Measurements from ENCODE around the gene D2HGDH. TPM values are rescaled to one million over a fixed set of nuclear protein-coding genes. Genes with fewer than 3 reads are reported as not detected.

The D2HGDH gene
- total and polyA plus RNA-seq, 2 of the 13 experiments (the other 11 are each of a cell fraction or from before 2014, with no cell fraction given), result 19.2 to 20.3 TPM

DNA sequence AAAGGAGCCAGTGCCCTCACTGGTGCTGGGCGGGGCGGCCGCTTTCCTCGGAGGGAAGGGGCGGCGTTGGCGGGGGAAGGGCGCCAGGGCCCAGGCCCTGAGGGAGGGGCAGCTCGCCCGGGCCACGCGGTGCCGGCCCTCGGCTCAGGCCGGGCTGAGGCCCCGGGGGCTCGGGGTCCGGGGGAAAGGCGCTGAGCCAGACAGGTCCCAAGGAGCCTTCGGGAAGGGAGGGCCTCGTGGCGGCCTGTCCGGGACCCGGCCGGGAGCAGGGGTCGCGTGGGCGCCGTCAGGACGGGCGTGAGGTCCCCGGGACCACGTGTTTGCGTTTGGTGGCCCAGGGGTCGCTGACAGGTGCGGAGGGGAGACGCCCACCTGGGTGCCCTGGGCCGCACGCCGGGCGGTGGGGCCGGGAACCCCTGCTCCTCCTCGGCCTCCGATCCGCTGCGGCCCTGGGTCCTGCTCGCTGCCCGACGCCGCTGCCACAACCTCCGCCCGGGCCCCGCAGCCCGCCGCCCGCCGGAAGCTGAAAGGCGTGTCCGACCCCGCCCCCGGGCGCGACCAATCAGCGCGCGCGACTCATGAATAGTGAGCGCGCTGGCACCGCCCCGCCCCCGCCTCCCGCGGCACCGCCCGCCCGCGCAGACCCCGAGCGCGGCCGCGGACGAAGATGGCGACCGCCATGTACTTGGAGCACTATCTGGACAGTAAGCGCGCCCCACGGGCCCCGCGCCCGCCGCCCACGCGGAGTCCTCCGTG, 32.9 kb upstream of the D2HGDH start, which contains the start of gene ING5 (continued):
- no peak for TF ChIP-seq SP1 (IDR thresholded peaks at IDR 0.05)
- peak; percentile 90 for TF ChIP-seq SP1 (CRISPR knock-in tag; IDR thresholded peaks at IDR 0.05)
- peak; percentile 91; the same call in 1 of the 2 replicates for TF ChIP-seq ZBTB34 (CRISPR knock-in tag; IDR thresholded peaks at IDR 0.05)
- peak; percentile 48 for TF ChIP-seq PRDM15 (CRISPR knock-in tag; IDR thresholded peaks at IDR 0.05)
- peak; percentile 81; the same call in 1 of the 2 replicates for TF ChIP-seq ZNF205 (CRISPR knock-in tag; IDR thresholded peaks at IDR 0.05)
- no peak for TF ChIP-seq LCORL (IDR thresholded peaks at IDR 0.05)
- peak; percentile 19; the same call in 1 of the 2 replicates for TF ChIP-seq LCORL (CRISPR knock-in tag; IDR thresholded peaks at IDR 0.05)
- TF ChIP-seq, protein P1, sequence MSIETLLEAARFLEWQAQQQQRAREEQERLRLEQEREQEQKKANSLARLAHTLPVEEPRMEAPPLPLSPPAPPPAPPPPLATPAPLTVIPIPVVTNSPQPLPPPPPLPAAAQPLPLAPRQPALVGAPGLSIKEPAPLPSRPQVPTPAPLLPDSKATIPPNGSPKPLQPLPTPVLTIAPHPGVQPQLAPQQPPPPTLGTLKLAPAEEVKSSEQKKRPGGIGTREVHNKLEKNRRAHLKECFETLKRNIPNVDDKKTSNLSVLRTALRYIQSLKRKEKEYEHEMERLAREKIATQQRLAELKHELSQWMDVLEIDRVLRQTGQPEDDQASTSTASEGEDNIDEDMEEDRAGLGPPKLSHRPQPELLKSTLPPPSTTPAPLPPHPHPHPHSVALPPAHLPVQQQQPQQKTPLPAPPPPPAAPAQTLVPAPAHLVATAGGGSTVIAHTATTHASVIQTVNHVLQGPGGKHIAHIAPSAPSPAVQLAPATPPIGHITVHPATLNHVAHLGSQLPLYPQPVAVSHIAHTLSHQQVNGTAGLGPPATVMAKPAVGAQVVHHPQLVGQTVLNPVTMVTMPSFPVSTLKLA (IDR thresholded peaks at IDR 0.05), result no peak; the same call in none of the 2 replicates
- no peak for TF ChIP-seq ZNF362 (CRISPR knock-in tag; IDR thresholded peaks at IDR 0.05; ENCODE audit: borderline replicate concordance)
- TF ChIP-seq SNAPC2 (CRISPR knock-in tag; IDR thresholded peaks at IDR 0.05), result peak; percentile 86; the same call in 1 of the 2 replicates
- TF ChIP-seq ARID4A (CRISPR knock-in tag; IDR thresholded peaks at IDR 0.05; ENCODE audit: borderline replicate concordance), result peak; percentile 96
- TF ChIP-seq ZNF558 (CRISPR knock-in tag; IDR thresholded peaks at IDR 0.05; ENCODE audit: borderline replicate concordance), result peak; percentile 94; the same call in 1 of the 2 replicates
- TF ChIP-seq ZNF781 (CRISPR knock-in tag; IDR thresholded peaks at IDR 0.05; ENCODE audit: borderline replicate concordance, not compliant biosample characterization), result no peak
- TF ChIP-seq ZEB1 (IDR thresholded peaks at IDR 0.05; ENCODE audit: insufficient replicate concordance, low read depth), result no peak
- 0 out of 2 replicates have a peak, but pooled peaks have one; percentile 87 for TF ChIP-seq TOE1 (CRISPR knock-in tag; IDR thresholded peaks at IDR 0.05)
- no peak for TF ChIP-seq SRSF4 (IDR thresholded peaks at IDR 0.05; ENCODE audit: low read depth, low read length, poor library complexity, severe bottlenecking)
- TF ChIP-seq ZNF7 (CRISPR knock-in tag; IDR thresholded peaks at IDR 0.05), result no peak

All from HepG2 (cell line).